SK-N-SH (cell line): ENCODE measurements around the gene GSE1. TPM values are rescaled to one million over a fixed set of nuclear protein-coding genes. Genes with fewer than 3 reads are reported as not detected.

Experiments used
- CTCF ChIA-PET: fragments of 300-600, 350-600 bp; formaldehyde crosslinking; extraction: SDS; loops from one replicate; lab custom pipeline; 2021; lab: Yijun Ruan, JAX
- POLR2A ChIA-PET: fragments of 350-600 bp; sonication (Branson Sonifier 250); formaldehyde crosslinking; extraction: SDS; loops from one replicate; lab custom pipeline; 2020; ENCODE audit warnings: antibody characterized with exemption, inconsistent platforms; lab: Yijun Ruan, JAX
- DNase-seq: peaks from one replicate; pipeline ENCODE4 v3.0.0; 2012
- H2AFZ ChIP-seq: fragments of 200-600 bp; sonication (generic); 2 replicates; pipeline ENCODE4 v1.8.1; 2016; ENCODE audit warnings: antibody characterized with exemption, mild to moderate bottlenecking, low read depth
- H3F3A ChIP-seq: fragments of 200-600 bp; sonication (generic); replicated peaks from 2 replicates; pipeline ENCODE3; 2016; ENCODE audit warnings: antibody characterized with exemption, mild to moderate bottlenecking; ENCODE audit not compliant: insufficient read depth
- H3K27ac ChIP-seq, 2 experiments: fragments of 200-500 bp in 1 of 2; fragments of 200-600 bp in 1 of 2; sonication (Bioruptor generic) in 1 of 2; sonication (generic), shearing (Covaris generic) in 1 of 2; 2 replicates each; pipeline versions ENCODE4 v1.5.1 to v1.6.1; 2014 to 2016; ENCODE audit warnings: low read depth in 2 of 2, inconsistent platforms in 1 of 2, low read length in 1 of 2, mild to moderate bottlenecking in 1 of 2, mixed read lengths in 1 of 2
- H3K27me3 ChIP-seq: fragments of 200-600 bp; sonication (generic), shearing (Covaris generic); 2 replicates; pipeline ENCODE4 v1.6.1; 2016; ENCODE audit warnings: mixed run types; ENCODE audit not compliant: insufficient read depth
- H3K36me3 ChIP-seq, 2 experiments: fragments of 200-500 bp in 1 of 2; fragments of 200-600 bp in 1 of 2; sonication (Bioruptor generic) in 1 of 2; sonication (generic) in 1 of 2; replicated peaks in 1 of 2; 2 replicates each; pipeline versions ENCODE3 to v1.5.1; 2014 to 2016; ENCODE audit warnings: low read length in 1 of 2, mild to moderate bottlenecking in 1 of 2; ENCODE audit not compliant: insufficient read depth in 2 of 2, control insufficient read depth in 1 of 2
- H3K4me1 ChIP-seq, 2 experiments: fragments of 200-500 bp in 1 of 2; fragments of 200-600 bp in 1 of 2; sonication (Bioruptor generic) in 1 of 2; sonication (generic), shearing (Covaris generic) in 1 of 2; 2 replicates each; pipeline versions ENCODE4 v1.5.1 to v1.6.1; 2014 to 2016; ENCODE audit warnings: low read depth in 1 of 2, low read length in 1 of 2, mixed run types in 1 of 2; ENCODE audit not compliant: insufficient read depth in 2 of 2, control insufficient read depth in 1 of 2
- H3K4me2 ChIP-seq: fragments of 200-600 bp; sonication (generic), shearing (Covaris generic); 2 replicates; pipeline ENCODE4 v1.6.1; 2017; ENCODE audit warnings: mixed run types
- H3K4me3 ChIP-seq, 2 experiments: fragments of 200-500 bp in 1 of 2; fragments of 200-600 bp in 1 of 2; sonication (Bioruptor generic) in 1 of 2; sonication (generic), shearing (Covaris generic) in 1 of 2; 2 replicates each; pipeline versions ENCODE4 v1.5.1 to v1.8.1; 2014 to 2016; ENCODE audit warnings: low read depth in 2 of 2, inconsistent platforms in 1 of 2, low read length in 1 of 2, mild to moderate bottlenecking in 1 of 2, mixed read lengths in 1 of 2, moderate library complexity in 1 of 2
- H3K79me2 ChIP-seq: fragments of 200-600 bp; sonication (generic); 2 replicates; pipeline ENCODE4 v1.8.1; 2017; ENCODE audit warnings: mild to moderate bottlenecking; ENCODE audit not compliant: insufficient read depth
- H3K9ac ChIP-seq: fragments of 200-600 bp; sonication (generic); 2 replicates; pipeline ENCODE4 v1.6.1; 2017; ENCODE audit warnings: mixed run types
- H3K9me2 ChIP-seq: fragments of 200-600 bp; sonication (generic); 2 replicates; pipeline ENCODE4 v1.6.1; 2017; ENCODE audit warnings: mixed run types
- H3K9me3 ChIP-seq: fragments of 200-600 bp; sonication (generic); 2 replicates; pipeline ENCODE4 v1.6.1; 2017; ENCODE audit warnings: mixed run types, mild to moderate bottlenecking, moderate library complexity
- H4K20me1 ChIP-seq: fragments of 200-600 bp; sonication (generic); 2 replicates; pipeline ENCODE4 v1.6.1; 2017; ENCODE audit warnings: mild to moderate bottlenecking, mixed run types; ENCODE audit not compliant: insufficient read depth
- EP300 ChIP-seq, 2 experiments: IDR thresholded peaks; 2 replicates each; pipeline versions ENCODE4 v1.4.0 to v1.6.1; 2012; ENCODE audit warnings: borderline replicate concordance in 1 of 2, low read depth in 1 of 2, low read length in 1 of 2
- FOSL2 ChIP-seq: IDR thresholded peaks from 2 replicates; pipeline ENCODE4 v1.4.0; 2012; ENCODE audit warnings: low read depth, mild to moderate bottlenecking, moderate library complexity, borderline replicate concordance
- NFIC ChIP-seq: IDR thresholded peaks from 2 replicates; pipeline ENCODE4 v1.4.0; 2012; ENCODE audit warnings: borderline replicate concordance
- NRF1 ChIP-seq: IDR thresholded peaks from 2 replicates; pipeline ENCODE4 v1.6.1; 2012; ENCODE audit warnings: low read depth, mild to moderate bottlenecking, low read length
- WGBS: methylation state at CpG from one replicate; pipeline ENCODE4 v1.1.6; 2017; ENCODE audit warnings: low lambda C conversion rate; 5-methylcytosine and 5-hydroxymethylcytosine counted together
- polyA plus RNA-seq, 3 experiments: library from polyadenylated mRNA; depleted of rRNA; stranded (reverse); fragments of >200 nt; gene quantifications; 2 replicates each; pipeline ENCODE4 v1.2.3, GENCODE V29; 2012
- TF ChIP-seq, protein P1 (sequence below): fragments of 200-600 bp; sonication (generic); IDR thresholded peaks from 2 replicates; pipeline ENCODE4 v1.6.1; 2017; ENCODE audit warnings: antibody characterized with exemption, mild to moderate bottlenecking, moderate library complexity
- TF ChIP-seq, protein P2 (sequence below): IDR thresholded peaks from 2 replicates; pipeline ENCODE4 v1.4.0; 2012; ENCODE audit warnings: low read depth, borderline replicate concordance

GSE1 gene
- polyA plus RNA-seq, 1 of the 3 experiments (the other 2 are of a cell fraction), result 26.5 TPM

DNA sequence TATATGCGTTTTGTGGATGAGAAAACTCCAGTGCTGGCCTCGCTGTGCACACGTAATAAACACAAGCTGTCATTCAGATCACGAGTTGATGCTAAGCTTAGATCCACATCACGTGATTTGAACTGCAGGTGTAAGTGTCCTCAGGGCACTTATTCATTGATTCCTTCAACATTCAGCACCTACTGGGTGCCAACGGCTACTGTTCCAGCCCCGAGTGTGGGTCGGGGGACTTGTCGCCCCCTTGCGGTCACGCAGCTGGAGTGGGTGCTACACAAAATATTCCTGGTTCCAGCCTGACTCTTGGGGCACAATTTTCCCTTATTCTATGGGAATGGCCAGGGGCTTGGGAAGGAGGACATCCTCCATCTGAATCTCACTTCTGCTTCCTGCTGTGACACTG, 105.6 kb downstream of the GSE1 start:
- Histone ChIP-seq H3K27me3 (no peaks in the 10 kb centered on the region), H3K9ac (no peak overlapping the region), H4K20me1 (peaks cover 22% of the 10 kb centered on the region), H3K4me1 (peaks cover 0 to 21% of the 10 kb centered on the region in 2 experiments; a peak in 1 of 4 replicates), H3K27ac (no peak overlapping the region), H3K9me3 (no peaks in the 10 kb centered on the region), H3K79me2 (no peaks in the 10 kb centered on the region; the same call in 1 of the 2 replicates), H2AFZ (no peak overlapping the region), H3K4me3 (no peak overlapping the region; a peak in 1 of 4 replicates), H3K9me2 (no peaks in the 10 kb centered on the region), H3K4me2 (no peak overlapping the region), H3K36me3 (no peaks in the 10 kb centered on the region), H3F3A (peaks cover 10% of the 10 kb centered on the region)
- TF ChIP-seq, protein P1, sequence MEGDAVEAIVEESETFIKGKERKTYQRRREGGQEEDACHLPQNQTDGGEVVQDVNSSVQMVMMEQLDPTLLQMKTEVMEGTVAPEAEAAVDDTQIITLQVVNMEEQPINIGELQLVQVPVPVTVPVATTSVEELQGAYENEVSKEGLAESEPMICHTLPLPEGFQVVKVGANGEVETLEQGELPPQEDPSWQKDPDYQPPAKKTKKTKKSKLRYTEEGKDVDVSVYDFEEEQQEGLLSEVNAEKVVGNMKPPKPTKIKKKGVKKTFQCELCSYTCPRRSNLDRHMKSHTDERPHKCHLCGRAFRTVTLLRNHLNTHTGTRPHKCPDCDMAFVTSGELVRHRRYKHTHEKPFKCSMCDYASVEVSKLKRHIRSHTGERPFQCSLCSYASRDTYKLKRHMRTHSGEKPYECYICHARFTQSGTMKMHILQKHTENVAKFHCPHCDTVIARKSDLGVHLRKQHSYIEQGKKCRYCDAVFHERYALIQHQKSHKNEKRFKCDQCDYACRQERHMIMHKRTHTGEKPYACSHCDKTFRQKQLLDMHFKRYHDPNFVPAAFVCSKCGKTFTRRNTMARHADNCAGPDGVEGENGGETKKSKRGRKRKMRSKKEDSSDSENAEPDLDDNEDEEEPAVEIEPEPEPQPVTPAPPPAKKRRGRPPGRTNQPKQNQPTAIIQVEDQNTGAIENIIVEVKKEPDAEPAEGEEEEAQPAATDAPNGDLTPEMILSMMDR, result peak; percentile 52
- TF ChIP-seq, protein P2, sequence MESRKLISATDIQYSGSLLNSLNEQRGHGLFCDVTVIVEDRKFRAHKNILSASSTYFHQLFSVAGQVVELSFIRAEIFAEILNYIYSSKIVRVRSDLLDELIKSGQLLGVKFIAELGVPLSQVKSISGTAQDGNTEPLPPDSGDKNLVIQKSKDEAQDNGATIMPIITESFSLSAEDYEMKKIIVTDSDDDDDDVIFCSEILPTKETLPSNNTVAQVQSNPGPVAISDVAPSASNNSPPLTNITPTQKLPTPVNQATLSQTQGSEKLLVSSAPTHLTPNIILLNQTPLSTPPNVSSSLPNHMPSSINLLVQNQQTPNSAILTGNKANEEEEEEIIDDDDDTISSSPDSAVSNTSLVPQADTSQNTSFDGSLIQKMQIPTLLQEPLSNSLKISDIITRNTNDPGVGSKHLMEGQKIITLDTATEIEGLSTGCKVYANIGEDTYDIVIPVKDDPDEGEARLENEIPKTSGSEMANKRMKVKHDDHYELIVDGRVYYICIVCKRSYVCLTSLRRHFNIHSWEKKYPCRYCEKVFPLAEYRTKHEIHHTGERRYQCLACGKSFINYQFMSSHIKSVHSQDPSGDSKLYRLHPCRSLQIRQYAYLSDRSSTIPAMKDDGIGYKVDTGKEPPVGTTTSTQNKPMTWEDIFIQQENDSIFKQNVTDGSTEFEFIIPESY, result no peak
- WGBS, result 74% methylated on average over 11 of the region's 11 CpGs
- DNase-seq, result no peak
- CTCF ChIA-PET, result interaction anchor here (0.8 to 6.6 kb wide), 14 partner anchors 8 to 469 kb away, joined by 3 to 138 read pairs (median 4); no protein-coding TSS in a partner anchor
- POLR2A ChIA-PET, result no interaction called here

DNA sequence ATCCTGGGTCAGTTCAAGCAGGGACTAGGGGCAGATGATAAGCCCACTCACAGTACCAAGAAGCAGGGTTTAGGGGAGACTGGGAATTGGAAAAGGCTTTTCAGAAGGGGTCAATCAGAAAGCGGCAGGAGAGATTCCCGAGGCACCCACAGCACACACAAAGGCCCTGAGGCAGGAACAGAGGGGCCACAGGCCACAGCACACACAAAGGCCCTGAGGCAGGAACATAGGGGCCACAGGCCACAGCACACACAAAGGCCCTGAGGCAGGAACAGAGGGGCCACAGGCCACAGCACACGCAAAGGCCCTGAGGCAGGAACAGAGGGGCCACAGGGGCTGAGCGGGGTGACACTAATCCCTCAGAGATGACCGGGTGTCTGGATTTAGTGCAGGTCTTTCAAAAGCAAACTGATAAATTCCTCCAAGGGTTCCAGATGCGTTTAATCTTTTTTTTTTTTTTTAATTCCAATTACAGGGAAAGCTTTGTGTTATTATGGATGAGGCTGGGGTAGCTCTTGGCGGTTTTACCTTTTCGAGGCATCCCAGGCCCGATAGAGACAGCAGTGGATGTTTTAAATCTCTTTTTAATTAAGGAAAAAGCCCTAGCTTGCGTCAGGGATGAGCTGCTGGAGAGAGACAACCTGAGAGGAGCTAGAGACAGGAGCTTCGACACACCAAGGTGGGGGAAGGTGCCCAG, 106.6 kb downstream of the GSE1 start:
- Histone ChIP-seq H3K27ac (no peak overlapping the region), H3K4me3 (no peak overlapping the region), H3K27me3 (no peaks in the 10 kb centered on the region), H3K9ac (no peak overlapping the region), H3F3A (peaks cover 10% of the 10 kb centered on the region), H3K4me1 (peaks cover 0 to 27% of the 10 kb centered on the region in 2 experiments; a peak in 1 of 4 replicates), H3K36me3 (no peaks in the 10 kb centered on the region), H4K20me1 (peaks cover 22% of the 10 kb centered on the region), H3K9me2 (no peaks in the 10 kb centered on the region), H2AFZ (no peak overlapping the region), H3K4me2 (no peak overlapping the region), H3K79me2 (no peaks in the 10 kb centered on the region; the same call in 1 of the 2 replicates), H3K9me3 (no peaks in the 10 kb centered on the region)
- no peak for DNase-seq
- no peak for TF ChIP-seq NRF1
- POLR2A ChIA-PET, result no interaction called here
- 81% methylated on average over 11 of the region's 11 CpGs for WGBS
- CTCF ChIA-PET, result interaction anchor here (0.7 to 6.6 kb wide), 10 partner anchors 7 to 295 kb away, joined by 3 to 138 read pairs (median 4); partner anchors contain the start of gene GINS2

DNA sequence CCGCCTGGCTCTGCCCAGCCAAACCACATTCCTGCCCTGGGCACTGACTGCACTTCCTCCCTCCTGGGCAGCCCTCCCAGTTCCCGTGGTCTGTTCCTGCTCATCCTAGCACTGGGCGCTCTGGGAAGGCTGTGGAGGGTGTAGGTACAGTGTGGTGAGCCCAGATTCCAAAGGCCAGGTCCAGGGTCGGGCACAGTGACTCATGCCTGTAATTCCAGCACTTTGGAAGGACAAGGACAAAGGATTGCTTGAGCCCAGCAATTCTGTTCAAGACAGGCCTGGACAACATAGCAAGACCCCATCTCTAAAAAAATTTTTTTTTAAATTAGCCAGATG, 107.1 kb downstream of the GSE1 start:
- H3K4me3 ChIP-seq, result no peak overlapping the region
- peaks cover 22% of the 10 kb centered on the region for H4K20me1 ChIP-seq
- no peak overlapping the region for H2AFZ ChIP-seq
- DNase-seq, result no peak
- H3K9ac ChIP-seq, result no peak overlapping the region
- no peaks in the 10 kb centered on the region for H3K9me2 ChIP-seq
- no peak overlapping the region for H3K4me2 ChIP-seq
- no peaks in the 10 kb centered on the region for H3K9me3 ChIP-seq
- TF ChIP-seq NFIC, result 0 out of 2 replicates have a peak, but pooled peaks have one; percentile 14
- TF ChIP-seq EP300 (IDR thresholded peaks at IDR 0.05; ENCODE audit: borderline replicate concordance in 1 of 2, low read depth in 1 of 2, low read length in 1 of 2), result no peak
- 0 out of 2 replicates have a peak, but pooled peaks have one; percentile 29 for TF ChIP-seq FOSL2
- TF ChIP-seq, all 33 proteins: peak for 2
- Histone ChIP-seq H3K4me1 (peaks cover 0 to 27% of the 10 kb centered on the region in 2 experiments; a peak in 1 of 4 replicates), H3K27me3 (no peaks in the 10 kb centered on the region), H3K27ac (no peak overlapping the region), H3K79me2 (no peaks in the 10 kb centered on the region; the same call in 1 of the 2 replicates), H3K36me3 (no peaks in the 10 kb centered on the region), H3F3A (peaks cover 10% of the 10 kb centered on the region)
- WGBS, result 61% methylated on average over 4 of the region's 4 CpGs
- ChIA-PET CTCF (interaction anchor here (0.7 to 6.6 kb wide), 5 partner anchors 11 to 295 kb away, joined by 3 to 138 read pairs (median 3); partner anchors contain the start of gene GINS2), POLR2A (no interaction called here)
